Testis (tissue), 3 donors: ENCODE measurements around the gene KLF3. TPM values are rescaled to one million over a fixed set of nuclear protein-coding genes. Genes with fewer than 3 reads are reported as not detected.

Experiments
- DNase-seq: peaks from one replicate; pipeline ENCODE4 v3.0.0-alpha.2; 2019
- H3K27ac ChIP-seq, 2 donors: fragments of 200-600 bp; sonication (generic); one replicate each; pipeline ENCODE4 v1.5.1; 2019
- H3K27me3 ChIP-seq: fragments of 200-600 bp; sonication (generic); one replicate; pipeline ENCODE4 v1.5.1; 2019
- H3K36me3 ChIP-seq: fragments of 200-600 bp; sonication (generic); one replicate; pipeline ENCODE4 v1.5.1; 2017; ENCODE audit warnings: low read depth; ENCODE audit errors: missing control alignments
- H3K4me1 ChIP-seq: fragments of 200-600 bp; sonication (generic); one replicate; pipeline ENCODE4 v1.5.1; 2019
- H3K4me3 ChIP-seq, 2 donors: fragments of 200-600 bp; sonication (generic); one replicate each; pipeline ENCODE4 v1.5.1; 2017 to 2019
- H3K9me3 ChIP-seq: fragments of 200-600 bp; sonication (generic); one replicate; pipeline ENCODE4 v1.5.1; 2017
- POLR2A ChIP-seq: fragments of 450-650 bp; IDR thresholded peaks from one replicate; pipeline ENCODE4 v1.6.1; 2017; ENCODE audit warnings: antibody characterized with exemption, mild to moderate bottlenecking, moderate library complexity
- WGBS, 2 donors: methylation state at CpG; one replicate each; pipeline ENCODE4 v1.1.5; 2018; 5-methylcytosine and 5-hydroxymethylcytosine counted together
- intact Hi-C: fragments of 100-400 bp; cut with DNase I; formaldehyde crosslinking; loops from one replicate; pipeline ENCODE4 v1.15.1; 2023; ENCODE audit warnings: low total_unique reads
- polyA plus RNA-seq: library from polyadenylated mRNA; stranded (reverse); fragments of 350-450 nt; fragmentation: Illumina TruSeq; extraction: RNeasy Lipid Tissue Mini Kit (QIAGEN cat#74804); gene quantifications from one replicate; pipeline ENCODE4 v1.2.3, GENCODE V29; 2014; ENCODE audit warnings: low read depth, low replicate concordance; ENCODE audit not compliant: insufficient read depth
- total RNA-seq, 2 donors: library from RNA; depleted of rRNA; stranded (reverse); fragments of >200 nt; gene quantifications; one replicate each; pipeline ENCODE4 v1.2.3, GENCODE V29; 2016
- TF ChIP-seq, protein P1 (sequence below), 3 experiments: fragments of 450-650 bp in 2 of 3; fragments of 200-600 bp in 1 of 3; sonication (generic) in 1 of 3; IDR thresholded peaks; one replicate each; pipeline ENCODE4 v1.5.1; 2016 to 2019; ENCODE audit warnings: antibody characterized with exemption in 3 of 3, mild to moderate bottlenecking in 2 of 3, moderate library complexity in 1 of 3

KLF3 gene
- total and polyA plus RNA-seq, 3 donors from 2014 or later: 16.4 to 24.6 (median 21.2) TPM

GRCh38 chr4:38681281-38681991 lies 17.4 kb downstream of the KLF3 start:
- H3K9me3 ChIP-seq: no peaks in the 10 kb centered on the region
- TF ChIP-seq, protein P1, sequence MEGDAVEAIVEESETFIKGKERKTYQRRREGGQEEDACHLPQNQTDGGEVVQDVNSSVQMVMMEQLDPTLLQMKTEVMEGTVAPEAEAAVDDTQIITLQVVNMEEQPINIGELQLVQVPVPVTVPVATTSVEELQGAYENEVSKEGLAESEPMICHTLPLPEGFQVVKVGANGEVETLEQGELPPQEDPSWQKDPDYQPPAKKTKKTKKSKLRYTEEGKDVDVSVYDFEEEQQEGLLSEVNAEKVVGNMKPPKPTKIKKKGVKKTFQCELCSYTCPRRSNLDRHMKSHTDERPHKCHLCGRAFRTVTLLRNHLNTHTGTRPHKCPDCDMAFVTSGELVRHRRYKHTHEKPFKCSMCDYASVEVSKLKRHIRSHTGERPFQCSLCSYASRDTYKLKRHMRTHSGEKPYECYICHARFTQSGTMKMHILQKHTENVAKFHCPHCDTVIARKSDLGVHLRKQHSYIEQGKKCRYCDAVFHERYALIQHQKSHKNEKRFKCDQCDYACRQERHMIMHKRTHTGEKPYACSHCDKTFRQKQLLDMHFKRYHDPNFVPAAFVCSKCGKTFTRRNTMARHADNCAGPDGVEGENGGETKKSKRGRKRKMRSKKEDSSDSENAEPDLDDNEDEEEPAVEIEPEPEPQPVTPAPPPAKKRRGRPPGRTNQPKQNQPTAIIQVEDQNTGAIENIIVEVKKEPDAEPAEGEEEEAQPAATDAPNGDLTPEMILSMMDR (IDR thresholded peaks at IDR 0.05): no peak
- TF ChIP-seq POLR2A: no peak
- no peak for DNase-seq
- H3K36me3 ChIP-seq: no peaks in the 10 kb centered on the region
- 62 to 64% methylated on average over 12 of the region's 12 CpGs for WGBS, 2 donors
- H3K4me1 ChIP-seq: peaks cover 17% of the 10 kb centered on the region
- H3K4me3 ChIP-seq: no peak overlapping the region
- no peak overlapping the region for H3K27ac ChIP-seq
- no peaks in the 10 kb centered on the region for H3K27me3 ChIP-seq
- intact Hi-C loops: no loop called here

GRCh38 chr4:38682336-38682735 lies 18.3 kb downstream of the KLF3 start:
- TF ChIP-seq POLR2A: no peak
- TF ChIP-seq, protein P1 (IDR thresholded peaks at IDR 0.05): no peak
- Histone ChIP-seq H3K4me3 (no peak overlapping the region), H3K9me3 (no peaks in the 10 kb centered on the region), H3K27me3 (no peaks in the 10 kb centered on the region), H3K4me1 (peaks cover 23% of the 10 kb centered on the region), H3K27ac (no peak overlapping the region), H3K36me3 (no peaks in the 10 kb centered on the region)
- intact Hi-C loops: no loop called here
- no peak for DNase-seq
- 87 to 88% methylated on average over 5 of the region's 5 CpGs for WGBS, 2 donors

- no peak overlapping the region for H3K27ac ChIP-seq
- WGBS, 2 donors: 76 to 84% methylated on average over 3 of the region's 3 CpGs
- TF ChIP-seq, protein P1 (IDR thresholded peaks at IDR 0.05): no peak
- no peak for TF ChIP-seq POLR2A
- H3K4me3 ChIP-seq: no peak overlapping the region
- H3K27me3 ChIP-seq: no peaks in the 10 kb centered on the region
- no peak for DNase-seq
- peaks cover 23% of the 10 kb centered on the region for H3K4me1 ChIP-seq
- intact Hi-C loops: no loop called here
- no peaks in the 10 kb centered on the region for H3K9me3 ChIP-seq
- no peaks in the 10 kb centered on the region for H3K36me3 ChIP-seq
These were observed 19.3 kb downstream of the KLF3 start for GRCh38 chr4:38683276-38683675.

DNA sequence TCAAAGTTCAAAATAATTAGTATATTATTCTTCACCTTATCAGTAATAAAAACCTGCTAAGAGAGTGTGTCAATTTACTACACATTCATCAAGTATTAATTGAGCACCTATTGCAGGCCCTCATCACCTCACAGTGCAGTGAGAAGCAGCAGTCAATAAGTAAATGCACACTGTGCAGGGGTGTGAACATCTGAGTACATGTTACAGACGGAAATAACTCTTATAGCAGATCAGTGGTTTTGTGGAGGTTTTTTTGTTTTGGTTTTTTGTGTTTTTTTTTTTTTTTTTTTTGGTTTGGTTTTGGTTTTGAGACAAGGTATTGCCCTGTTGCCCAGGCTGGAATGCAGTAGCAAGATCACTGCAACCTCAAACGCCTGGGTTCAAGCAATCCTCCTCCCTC lies 20.3 kb downstream of the KLF3 start:
- peaks cover 23% of the 10 kb centered on the region for H3K4me1 ChIP-seq

More for the DNA sequence above, 20.3 kb downstream of the KLF3 start:
- WGBS, 2 donors: 74 to 89% methylated on average over 2 of the region's 2 CpGs
- H3K27ac ChIP-seq: peak overlapping the region in 1 of 2 donors; percentile 63
- DNase-seq: no peak
- H3K9me3 ChIP-seq: no peaks in the 10 kb centered on the region
- intact Hi-C loops: no loop called here
- H3K27me3 ChIP-seq: no peaks in the 10 kb centered on the region
- no peaks in the 10 kb centered on the region for H3K36me3 ChIP-seq
- H3K4me3 ChIP-seq: no peak overlapping the region
- TF ChIP-seq POLR2A: no peak
- TF ChIP-seq, protein P1 (IDR thresholded peaks at IDR 0.05): no peak
